Left renal cortex interstitium (tissue), 4 donors: ENCODE results near the gene EIF4G2. TPM values are rescaled to one million over a fixed set of nuclear protein-coding genes. Genes with fewer than 3 reads are reported as not detected.
"Not testable (repeated sequence)": the region's sequence is repeated elsewhere in the genome, so short reads cannot be mapped to it uniquely, and the experiment has no call there.

ENCODE experiments used
- DNase-seq, 4 donors: peaks; one replicate each; pipeline ENCODE4 v3.0.0-alpha.2; 2013; ENCODE audit warnings: low read depth in 4 of 4, low spot score in 2 of 4, missing footprints in 1 of 4
- polyA plus RNA-seq, 4 donors: library from polyadenylated mRNA; unstranded; fragments of 120-200 nt; gene quantifications; one replicate each; pipeline ENCODE4 v1.2.1, GENCODE V29; 2013; ENCODE audit not compliant: insufficient read length in 4 of 4

Gene EIF4G2
- 100 to 1,000 TPM; 792 to 886 (median 869) TPM for polyA plus RNA-seq

- DNase-seq = peak; percentile 96 to 98 (median 97)
These were observed at the start of gene EIF4G2 for GRCh38 chr11:10808553-10809372. TSS of gene EIF4G2 (minus strand) at chr11:10808926.

DNA sequence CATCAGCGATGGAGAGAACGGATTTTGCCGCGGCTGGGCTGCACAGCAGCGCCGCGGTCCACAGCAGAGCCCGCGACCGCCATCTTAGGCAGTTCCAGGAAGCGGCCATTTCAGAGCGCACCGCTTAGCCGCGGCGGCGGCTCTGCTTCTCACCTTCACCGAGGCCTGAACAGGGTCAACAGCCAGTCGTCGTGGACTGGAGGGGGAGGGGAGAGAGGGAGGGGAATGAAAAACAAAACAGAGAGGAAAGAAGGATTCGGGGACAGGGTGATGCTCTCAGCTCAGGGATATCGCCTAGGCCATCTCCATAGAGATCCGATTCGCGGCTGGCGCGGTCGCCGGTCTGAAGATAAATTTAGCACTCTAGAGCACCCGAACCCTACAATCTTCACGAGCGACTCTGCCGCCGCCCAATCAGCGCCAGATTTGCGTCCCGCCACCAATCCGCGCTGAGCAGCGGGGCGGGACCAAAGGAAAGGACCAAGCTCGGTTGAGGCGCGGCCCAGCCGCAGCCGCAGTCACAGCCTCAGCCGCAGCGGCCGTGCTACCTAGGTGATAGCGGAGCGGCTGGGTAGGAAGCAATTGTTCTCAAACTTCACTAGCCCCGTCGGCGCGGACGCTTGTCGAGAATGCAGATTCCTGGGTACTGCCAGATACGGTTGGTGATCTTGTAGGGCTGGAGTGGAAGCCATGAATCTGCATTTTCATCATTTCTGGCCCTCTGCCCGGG lies 49.1 kb upstream of the EIF4G2 start, which contains the start of gene ZBED5:
Gene ZBED5 (minus strand): TSS at position 345 of the 730 bp plus-strand sequence. CDS start 3,108 bp downstream, outside the sequence.
- peak; percentile 96 to 98 (median 96) for DNase-seq

DNA sequence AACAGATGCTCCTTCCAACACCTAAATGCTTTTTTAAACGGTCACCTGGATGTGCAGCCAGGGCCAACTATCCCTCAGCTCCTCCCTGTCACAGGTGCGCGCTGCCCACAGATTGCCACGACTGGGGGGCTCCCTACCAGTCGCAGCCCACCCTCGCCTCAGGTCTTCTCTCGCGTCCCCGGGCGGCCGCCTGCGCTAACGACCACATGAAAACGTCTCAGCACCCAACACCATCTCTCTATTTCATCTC lies 48.7 kb upstream of the EIF4G2 start:
- DNase-seq = peak; percentile 31 to 87 (median 66)

DNA sequence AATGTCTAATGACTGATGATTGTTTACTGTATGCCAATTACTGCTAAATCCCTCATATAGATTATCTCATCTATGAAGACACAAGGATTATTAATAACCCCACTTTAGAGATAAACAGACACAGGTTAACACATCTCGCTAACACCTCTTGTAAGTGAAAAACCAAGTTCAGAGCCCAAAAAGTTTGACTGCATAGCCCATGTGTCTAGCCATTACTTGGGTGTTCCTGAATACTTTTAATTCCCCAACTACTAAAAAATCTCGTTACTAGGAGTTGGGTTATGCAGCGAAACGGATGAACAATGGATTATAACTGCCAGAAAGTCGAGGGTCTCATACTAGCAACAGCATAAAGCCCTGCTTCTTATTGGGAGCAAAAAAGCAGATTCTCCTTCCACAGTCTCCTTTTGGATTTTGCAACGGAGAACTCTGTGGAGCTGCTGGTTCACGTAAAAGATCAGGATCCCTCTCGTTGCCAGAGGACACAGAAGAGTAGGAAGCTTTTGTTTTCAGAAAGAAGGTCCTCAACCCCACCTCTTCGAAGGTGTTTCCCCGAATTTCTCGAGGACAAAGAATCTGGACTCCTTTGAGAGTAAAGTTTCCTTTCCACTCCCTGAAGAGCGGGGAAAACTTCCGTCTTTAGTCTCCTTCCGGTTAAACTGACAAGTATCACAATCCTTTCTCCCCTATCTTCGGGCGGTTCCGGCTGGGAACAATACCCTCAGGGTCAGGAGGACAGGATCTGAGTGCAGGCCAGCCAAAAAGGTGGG lies 48.1 kb upstream of the EIF4G2 start:
- DNase-seq = peak in 2 of 4 donors; percentile 54 to 82

DNA sequence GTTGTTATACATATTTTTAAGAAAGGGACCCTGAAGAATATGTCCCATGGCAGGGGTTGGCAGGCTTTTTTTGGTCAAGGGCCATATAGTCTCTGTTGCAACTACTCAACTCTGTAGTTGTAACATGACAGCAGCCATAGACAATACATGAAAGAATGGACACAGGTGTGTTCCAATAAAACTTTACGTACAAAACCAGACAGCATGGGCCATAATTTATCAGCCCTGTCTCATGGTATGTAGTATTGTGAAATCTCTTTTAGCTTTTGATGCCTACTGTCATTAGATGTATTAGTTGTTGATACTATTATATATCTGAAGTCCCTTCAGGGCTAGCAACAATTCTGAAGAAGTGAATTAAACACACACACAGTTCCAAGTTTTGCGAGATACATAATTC lies 46.6 kb upstream of the EIF4G2 start:
- DNase-seq = no peak

DNA sequence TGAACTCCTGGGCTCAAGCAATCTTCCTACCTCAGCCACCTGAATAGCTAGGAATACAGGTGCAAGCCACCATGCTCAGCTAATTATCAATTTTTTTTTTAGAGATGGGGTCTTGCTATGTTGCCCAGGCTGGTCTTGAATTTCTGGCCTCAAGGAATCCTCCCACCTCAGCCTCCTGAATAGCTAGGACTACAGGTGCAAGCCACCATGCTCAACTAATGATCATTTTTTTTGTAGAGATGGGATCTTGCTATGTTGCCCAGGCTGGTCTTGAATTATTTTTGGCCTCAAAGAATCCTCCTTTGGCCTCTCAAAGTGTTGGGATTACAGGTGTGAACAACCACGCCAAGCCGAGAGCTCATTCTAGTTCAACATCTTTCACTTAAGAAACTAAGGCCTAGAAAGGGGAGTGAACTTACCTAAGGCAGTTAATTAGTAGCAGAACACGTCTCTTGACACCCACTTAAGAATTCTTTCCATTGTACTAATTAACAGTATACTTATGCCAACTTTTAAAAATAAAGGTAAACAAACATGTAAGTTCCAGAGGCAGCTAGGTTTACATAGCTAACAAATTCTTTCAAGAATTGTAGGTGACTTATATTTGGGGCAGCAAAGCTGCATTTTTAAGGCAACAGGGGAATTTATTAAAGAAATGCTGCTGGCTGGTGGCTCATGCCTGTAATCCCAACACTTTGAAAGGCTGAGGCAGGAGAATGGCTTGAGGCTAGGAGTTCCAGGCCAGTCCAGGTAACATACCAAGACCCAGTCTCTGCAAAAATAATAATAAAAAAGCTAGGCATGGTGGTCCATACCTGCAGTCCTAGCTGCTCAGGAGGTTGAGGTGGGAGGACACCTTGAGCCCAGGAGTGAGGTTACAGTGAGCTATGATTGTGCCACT lies 39.5 kb upstream of the EIF4G2 start:
- no peak for DNase-seq

GRCh38 chr11:10846660-10847059 lies 37.9 kb upstream of the EIF4G2 start:
- DNase-seq = no peak

DNA sequence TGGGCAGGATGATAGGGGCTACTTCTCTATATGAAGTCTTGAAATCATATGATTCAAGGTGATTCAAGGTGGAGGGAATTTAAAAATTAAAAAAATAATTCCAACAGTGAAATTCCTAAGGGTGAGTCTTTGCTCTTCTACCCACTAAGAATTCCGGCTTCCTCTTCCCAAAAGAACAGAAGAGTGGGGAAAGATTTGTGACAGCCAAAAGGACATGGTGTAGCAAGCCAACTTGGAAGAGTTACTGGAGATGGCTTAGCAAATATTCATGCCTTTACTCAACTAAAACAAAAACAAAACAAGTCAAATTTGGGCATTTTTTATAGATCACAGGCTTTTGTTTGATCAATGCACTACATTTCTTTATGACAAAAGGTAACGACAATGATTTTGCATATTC lies 36.9 kb upstream of the EIF4G2 start:
- DNase-seq = no peak

DNA sequence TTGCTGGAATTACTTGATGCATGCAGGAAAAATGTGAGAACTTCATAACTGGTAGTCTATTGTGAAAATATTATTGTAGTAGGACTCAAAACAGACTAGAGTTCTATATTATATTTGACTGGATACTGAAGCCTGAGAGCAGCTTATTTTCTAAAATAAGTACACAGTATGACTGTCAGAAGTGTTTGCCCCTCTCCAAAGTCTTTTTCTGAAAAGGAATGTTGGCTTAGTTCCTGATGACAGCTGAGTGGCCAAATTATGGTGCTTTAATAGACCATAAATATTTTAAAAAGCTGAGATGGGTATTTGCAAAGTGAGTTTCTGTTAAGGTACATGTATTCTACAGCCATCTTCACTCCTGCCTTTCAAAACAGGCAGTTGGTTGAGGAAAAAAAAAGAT lies 36.1 kb upstream of the EIF4G2 start:
- no peak for DNase-seq

DNA sequence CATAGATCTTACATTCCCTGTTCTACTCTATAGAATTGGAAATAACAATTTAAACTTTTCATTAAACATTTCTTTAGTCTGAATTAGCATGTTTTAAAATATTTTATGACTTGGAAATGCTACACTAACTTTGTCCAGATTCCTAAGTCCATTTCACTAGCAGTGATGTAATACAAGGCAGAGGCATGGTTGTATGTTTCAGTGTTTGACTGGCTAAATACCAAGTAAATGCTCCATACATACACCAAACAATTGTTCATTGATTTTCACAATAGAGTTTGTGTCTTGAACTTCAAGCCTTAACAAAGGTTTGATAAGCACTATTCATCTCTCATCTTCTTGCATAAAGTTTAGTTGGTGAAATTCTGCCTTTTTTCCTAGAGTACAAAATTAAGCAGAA lies 35.6 kb upstream of the EIF4G2 start:
- no peak for DNase-seq

DNA sequence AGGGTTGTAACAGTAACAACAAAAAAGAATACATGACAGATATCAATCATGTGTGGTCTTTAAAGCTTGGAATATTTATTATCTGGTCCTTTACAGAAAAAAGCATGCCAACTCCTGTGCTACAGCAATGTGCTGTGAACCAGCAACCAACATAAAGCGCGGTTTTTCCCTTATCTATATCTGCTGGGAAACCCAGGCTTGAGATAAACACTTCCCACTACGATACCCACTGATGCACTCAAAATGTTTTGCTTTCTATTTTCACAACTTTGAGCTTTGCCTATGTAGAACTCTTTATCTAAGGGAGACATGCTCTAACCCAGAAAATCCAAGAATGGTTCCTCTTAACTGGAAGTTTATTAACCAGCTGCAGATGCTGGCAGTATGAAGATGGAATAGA lies 30.2 kb upstream of the EIF4G2 start:
- DNase-seq = no peak

- no peak for DNase-seq
These were observed 29.4 kb upstream of the EIF4G2 start for GRCh38 chr11:10838083-10838482.

DNA sequence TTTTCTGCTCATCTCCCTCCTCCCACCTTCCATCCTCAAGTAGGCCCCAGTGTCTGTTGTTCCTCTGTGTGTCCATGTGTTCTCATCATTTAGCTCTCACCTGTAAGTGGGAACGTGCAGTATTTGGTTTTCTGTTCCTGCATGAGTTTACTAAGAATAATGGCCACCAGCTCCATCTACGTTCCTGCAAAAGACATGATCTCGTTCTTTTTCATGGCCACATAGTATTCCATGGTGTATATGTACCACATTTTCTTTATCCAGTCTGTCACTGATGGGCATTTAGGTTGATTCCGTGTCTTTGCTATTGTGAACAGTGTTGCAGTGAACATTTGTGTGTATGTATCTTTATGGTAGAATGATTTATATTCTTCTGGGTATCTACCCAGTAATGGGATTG lies 28.2 kb upstream of the EIF4G2 start:
- not testable (repeated sequence) for DNase-seq

DNA sequence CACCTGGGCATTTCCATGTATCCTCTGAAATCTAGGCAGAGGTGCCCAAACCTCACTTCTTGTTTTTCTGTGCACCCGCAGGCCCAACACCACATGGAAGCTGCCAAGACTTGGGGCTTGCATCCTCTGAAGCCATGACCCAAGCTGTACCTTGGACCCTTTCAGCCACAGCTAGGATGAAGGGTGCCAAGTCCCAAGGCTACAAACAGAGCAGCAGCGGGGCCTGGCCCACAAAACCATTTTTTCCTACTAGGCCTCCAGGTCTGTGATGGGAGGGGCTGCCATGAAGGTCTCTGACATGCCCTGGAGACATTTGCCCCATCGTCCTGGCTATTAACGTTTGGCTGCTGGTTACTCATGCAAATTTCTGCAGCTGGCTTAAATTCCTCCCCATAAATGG lies 20.4 kb upstream of the EIF4G2 start:
- DNase-seq = no peak

- DNase-seq = no peak
These were observed 19.7 kb upstream of the EIF4G2 start for GRCh38 chr11:10828402-10828801.

GRCh38 chr11:10824888-10825287 lies 16.2 kb upstream of the EIF4G2 start:
- no peak for DNase-seq

GRCh38 chr11:10823152-10823579 lies 14.4 kb upstream of the EIF4G2 start:
- DNase-seq = no peak

GRCh38 chr11:10822491-10822890 lies 13.8 kb upstream of the EIF4G2 start:
- not testable (repeated sequence) for DNase-seq

DNA sequence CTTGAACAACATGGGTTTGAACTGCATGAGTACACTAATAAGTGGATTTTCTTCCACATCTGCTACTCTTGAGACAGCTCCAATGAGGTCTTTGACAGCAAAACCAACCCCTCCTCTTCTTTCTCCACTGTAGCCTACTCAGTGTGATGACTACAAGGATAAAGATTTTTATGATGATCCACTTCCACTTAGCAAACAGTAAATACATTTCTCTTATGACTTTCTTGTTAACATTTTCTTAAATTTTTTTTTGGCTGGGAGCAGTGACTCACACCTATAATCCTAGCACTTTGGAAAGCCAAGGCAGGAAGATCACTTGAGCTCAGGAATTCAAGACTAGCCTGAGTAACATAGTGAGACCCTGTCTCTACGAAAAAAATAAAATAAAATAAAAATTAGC lies 9.9 kb upstream of the EIF4G2 start:
- DNase-seq = no peak

DNA sequence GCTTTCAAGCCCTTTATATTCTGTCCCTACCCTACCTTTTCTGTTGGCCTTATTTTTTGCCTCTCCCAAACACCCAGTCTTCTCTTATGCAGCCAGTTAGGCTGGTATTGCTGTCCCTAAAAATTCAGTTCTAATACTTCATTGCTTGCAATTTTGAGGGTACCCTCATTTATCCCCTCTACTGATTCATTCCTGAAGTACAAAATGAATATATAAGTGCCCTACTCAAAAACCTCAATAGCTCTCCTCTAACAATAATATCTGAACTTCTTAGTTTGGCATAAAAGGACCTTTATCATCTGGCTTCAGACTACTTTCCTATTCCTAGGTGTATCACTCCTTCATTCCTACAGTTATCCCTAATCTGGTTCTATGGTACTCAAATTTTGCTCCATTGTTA lies 5.2 kb upstream of the EIF4G2 start:
- DNase-seq = no peak
